HL-60/S4 (cell line): ENCODE measurements around the gene ORAI2.
"Not testable (repeated sequence)": the region's sequence is repeated elsewhere in the genome, so short reads cannot be mapped to it uniquely, and the experiment has no call there.

Source experiments
- in situ Hi-C: fragments of 300-500 bp; cut with MboI; formaldehyde crosslinking; loops from 2 replicates; pipeline ENCODE4 v1.14.3; 2022; ENCODE audit warnings: low sequenced_read_pairs

Gene ORAI2

DNA sequence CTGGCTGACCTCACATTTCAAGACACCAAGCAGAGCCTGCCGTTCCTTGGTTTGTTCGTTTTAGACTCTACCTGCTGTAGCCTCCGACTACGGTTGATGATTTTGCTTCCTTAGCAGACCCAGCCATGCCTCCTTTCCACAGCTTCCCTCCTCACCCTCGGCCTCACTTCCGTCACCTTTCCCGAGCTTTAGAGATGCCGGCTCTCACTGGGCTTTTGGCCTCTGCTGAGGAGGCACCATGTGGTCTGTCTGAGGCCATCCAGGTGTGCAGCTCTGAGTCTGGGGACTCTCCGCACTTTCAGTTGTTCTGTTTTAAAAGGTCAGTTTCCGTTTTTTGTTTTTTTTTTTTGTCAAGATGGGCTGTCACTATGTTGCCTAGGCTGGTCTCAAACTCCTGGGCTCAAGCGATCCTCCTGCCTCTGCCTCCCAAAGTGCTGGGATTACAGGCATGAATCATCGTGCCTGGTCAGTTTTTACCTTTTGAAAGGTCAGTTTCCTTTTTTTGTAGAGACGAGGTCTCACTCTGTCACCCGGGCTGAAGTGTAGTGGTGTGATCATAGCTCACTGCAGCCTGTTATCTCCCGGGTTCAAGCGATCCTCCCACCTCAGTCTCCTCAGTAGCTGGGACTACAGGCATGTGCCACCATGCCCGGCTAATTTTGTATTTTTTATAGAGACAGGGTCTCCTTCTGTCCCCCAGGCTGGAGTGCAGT, 11.7 kb downstream of the ORAI2 start:
- in situ Hi-C loops, result no loop called here

DNA sequence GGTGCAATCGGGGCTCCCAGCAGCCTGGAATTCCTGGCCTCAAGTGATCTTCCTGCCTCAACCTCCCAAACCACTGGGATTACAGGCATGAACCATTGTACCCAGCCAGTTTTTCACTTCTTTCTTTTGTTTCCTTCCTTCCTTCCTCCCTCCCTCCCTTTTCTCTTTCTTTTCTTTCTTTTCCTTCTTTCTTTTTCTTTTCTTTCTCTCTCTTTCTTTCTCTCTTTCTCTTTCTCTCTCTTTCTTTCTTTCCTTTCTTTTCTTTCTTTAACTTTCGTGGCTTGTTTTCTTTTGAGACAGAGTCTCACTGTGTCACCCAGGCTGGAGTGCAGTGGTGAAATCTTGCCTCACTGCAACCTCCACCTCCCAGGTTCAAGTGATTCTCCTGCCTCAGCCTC, 12.3 kb downstream of the ORAI2 start:
- in situ Hi-C loops, result no loop called here

DNA sequence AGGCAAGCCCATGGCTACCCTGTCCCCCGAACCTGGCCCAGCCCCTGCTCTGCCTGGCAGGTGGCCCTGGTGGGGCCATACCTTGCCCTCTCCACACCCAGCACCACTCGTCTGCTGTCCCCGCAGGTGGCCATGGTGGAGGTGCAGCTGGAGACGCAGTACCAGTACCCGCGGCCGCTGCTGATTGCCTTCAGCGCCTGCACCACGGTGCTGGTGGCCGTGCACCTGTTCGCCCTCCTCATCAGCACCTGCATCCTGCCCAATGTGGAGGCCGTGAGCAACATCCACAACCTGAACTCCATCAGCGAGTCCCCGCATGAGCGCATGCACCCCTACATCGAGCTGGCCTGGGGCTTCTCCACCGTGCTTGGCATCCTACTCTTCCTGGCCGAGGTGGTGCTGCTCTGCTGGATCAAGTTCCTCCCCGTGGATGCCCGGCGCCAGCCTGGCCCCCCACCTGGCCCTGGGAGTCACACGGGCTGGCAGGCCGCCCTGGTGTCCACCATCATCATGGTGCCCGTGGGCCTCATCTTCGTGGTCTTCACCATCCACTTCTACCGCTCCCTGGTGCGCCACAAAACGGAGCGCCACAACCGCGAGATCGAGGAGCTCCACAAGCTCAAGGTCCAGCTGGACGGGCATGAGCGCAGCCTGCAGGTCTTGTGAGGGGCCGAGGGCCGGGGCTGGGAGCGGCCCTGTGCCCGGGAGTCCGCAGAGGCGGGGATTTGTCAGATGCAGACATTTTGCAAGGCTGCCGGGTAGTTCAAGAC, 13.2 kb downstream of the ORAI2 start:
- in situ Hi-C loops, result no loop called here

DNA sequence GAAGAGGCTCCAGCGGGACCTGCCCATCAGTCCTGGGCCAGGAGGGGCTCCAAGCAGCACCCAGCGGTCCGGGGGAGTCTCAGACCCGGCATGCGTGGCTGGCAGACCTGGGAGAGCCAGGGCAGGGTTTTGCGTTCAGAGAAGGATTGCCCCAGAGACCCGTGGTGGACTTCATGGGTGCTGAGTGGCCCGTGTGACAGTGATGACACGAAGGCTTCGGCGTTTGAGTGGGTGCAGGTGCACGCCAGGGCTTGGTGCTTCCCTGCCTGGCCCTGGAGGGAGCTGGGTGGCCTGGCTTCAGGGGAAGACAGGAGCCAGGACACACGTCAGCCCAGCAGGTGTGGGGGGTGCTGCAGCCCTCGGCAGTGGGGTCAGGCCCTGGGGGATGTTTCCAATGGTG, 13.9 kb downstream of the ORAI2 start:
- in situ Hi-C loops, result no loop called here

DNA sequence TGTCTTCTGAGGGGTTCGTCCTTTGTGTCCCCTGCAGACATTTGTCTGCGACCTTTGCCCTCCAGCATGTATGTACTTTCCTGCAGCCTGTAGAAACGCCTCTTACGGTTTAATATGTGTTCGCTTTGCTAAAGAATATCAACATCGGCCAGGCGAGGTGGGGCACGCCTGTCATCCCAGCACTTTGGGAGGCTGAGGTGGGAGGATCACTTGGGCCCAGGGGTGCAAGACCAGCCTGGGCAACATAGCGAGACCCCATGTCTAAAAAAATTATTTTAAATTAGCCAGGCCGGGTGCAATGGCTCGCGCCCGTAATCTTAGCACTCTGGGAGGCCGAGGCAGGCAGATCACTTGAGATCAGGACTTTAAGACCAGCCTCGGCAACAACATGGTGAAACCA, 15.8 kb downstream of the ORAI2 start:
- in situ Hi-C loops, result no loop called here

DNA sequence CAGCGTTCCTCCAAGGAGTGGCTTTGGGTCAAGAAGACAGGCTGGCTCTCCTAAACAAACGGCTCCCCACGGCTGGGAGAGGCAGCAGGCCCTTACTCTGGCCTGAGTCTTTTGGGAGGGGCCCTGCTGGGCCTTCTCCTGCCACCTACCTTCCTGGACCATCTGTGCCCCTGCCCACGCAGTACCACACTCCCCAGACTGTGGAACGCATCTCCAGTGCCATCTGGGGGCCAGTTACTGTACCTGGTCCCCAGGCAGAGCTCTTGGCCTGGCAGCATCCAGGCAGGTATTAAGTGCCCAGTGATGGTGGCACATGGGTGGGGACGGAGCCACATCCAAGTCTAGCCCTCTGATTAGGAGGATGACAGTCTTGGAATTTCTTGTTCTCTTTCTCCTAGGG, 16.9 kb downstream of the ORAI2 start:
- in situ Hi-C loops, result no loop called here

DNA sequence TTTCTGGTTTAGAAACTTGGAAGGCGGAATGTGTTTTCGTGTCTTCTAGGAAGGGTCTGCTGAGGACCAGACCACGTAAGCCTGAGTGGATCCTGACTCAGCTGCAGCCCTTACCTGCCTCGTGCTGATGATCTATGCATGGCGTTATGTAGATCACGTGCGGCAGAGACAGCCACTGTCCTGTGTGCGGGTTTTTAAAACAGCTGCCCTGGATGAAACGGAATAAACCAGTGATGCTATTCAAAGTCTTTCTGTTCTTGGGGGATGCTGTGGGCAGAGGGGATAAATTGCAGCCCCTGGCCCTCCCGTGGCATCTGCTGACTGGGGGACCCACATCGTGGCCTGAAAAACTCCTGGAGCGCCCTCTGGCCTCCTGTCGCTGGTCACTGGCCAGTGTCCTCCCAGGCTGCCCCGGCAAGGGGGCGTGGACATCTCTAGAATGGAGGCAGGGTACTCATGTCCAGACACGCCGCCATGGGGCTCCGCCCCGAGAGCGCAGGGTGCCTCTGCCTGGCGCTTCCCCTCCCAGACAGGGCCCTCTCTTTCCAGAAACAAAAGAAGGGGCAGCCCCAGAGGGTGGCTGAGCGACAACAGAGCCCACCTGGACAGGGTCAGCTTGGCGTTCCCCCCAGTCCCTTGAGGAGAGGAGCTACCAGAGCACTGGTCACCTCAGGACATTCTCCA, 18.1 kb downstream of the ORAI2 start:
- in situ Hi-C loops, result no loop called here

DNA sequence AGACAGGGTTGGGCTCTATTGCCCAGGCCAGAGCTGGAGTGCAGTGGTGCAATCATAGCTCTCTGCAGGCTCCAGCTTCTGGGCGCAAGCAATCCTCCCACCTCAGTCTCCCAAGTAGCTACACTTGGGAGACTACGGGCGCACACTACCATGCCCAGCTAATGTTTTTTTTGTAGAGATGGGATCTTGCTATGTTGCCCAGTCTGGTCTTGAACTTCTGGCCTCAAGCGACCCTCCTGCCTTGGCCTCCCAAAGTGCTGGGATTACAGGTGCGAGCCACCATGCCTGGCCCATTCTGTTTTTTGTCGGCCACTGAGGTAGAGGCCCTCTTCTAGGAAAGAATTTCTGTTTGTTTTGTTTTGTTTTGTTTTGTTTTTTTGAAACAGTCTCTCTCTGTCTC, 19.1 kb downstream of the ORAI2 start:
- in situ Hi-C loops, result no loop called here

DNA sequence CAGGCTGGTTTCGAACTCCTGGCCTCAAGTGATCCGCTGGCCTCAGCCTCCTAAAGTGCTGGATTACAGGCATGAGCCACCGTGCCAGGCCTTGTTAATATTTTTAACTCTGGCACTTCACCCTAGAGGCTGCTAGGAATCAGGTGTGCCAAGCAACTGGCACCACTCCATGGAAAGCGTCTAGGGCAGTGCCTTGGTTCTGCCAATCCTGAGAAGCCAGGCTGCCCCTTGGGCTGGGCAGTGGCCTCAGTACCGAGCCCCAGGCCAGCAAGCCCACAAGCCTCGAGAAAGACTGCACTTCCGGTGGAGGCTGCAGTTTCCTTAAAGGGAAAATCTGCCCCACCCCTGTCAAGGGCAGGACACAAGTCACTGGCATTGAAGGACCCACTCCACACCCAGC, 19.9 kb downstream of the ORAI2 start:
- in situ Hi-C loops, result no loop called here

DNA sequence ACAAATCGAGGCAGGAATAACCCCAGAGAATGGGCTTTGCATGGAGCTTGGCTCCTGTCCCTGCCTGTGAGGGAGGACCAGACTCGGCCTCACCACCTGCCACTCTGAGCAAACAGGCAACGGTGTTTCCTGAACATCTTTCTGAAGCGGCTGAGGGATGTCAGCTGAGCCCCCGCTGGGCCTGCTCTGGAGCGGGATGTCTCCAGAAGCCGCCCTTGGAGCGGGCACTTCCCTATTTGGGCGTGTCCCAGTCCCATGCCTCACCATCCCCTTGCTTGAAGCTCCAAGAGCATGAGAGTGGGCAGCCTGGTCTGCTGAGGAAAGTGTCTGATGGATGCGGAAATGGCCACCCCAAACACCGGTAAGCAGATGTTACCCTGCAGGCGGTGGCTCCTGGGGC, 21.1 kb downstream of the ORAI2 start:
- in situ Hi-C loops, result no loop called here

DNA sequence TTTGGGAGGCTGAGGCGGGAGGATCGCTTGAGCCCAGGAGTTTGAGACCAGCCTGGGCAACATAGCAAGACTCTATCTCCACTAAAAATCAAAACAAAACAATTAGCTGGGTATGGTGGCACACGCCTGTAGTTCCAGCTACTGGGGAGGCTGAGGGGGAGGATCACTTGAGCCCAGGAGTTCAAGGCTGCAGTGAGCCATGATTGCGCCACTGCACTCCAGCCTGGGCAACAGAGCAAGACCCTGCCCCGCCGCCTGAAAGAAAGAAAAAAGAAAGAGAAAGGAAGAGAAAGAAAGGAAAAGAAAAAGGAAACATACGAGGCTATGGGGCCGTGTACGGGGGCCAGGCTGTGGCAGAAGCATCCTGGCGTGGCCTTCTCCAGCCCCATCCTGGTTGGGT, 21.6 kb downstream of the ORAI2 start:
- in situ Hi-C loops, result not testable (repeated sequence)

DNA sequence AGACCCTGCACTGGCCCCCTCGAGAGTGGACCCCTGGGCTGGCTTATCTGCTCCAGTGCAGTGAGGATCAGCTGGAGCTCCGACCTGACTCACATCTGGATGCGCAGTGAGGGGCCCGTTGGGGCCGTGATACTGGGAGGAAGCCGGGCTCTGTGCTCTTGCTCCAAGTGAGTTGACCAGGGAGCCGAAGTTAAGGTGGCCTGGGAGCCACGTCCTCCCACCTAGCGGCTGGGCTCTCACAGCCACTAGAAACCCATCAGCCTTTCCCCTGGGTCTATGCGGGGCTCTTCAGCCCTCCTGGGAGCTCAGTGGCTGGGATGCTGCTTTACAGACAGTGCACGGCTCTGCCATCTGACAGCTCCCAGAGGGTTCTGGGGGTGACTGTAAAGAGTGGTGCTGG, 22.2 kb downstream of the ORAI2 start:
- in situ Hi-C loops, result no loop called here

DNA sequence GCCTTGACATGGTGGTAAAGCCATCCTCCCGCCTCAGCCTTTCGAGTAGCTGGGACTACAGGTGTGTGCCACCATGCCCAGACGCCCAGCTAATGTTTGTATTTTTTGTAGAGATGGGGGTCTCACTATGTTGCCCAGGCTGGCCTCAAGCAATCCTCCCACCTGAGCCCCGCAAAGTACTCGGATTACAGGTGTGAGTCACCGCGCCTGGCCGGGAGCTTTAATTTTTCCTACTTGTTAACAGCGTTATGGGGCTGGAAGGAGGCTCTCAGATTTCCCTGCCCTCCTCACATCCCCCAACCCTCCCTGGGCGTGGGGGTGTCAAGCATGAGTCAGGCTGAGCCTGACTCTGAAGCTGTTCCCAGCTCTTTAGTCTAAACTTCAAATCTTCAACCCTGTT, 23.0 kb downstream of the ORAI2 start:
- in situ Hi-C loops, result no loop called here

DNA sequence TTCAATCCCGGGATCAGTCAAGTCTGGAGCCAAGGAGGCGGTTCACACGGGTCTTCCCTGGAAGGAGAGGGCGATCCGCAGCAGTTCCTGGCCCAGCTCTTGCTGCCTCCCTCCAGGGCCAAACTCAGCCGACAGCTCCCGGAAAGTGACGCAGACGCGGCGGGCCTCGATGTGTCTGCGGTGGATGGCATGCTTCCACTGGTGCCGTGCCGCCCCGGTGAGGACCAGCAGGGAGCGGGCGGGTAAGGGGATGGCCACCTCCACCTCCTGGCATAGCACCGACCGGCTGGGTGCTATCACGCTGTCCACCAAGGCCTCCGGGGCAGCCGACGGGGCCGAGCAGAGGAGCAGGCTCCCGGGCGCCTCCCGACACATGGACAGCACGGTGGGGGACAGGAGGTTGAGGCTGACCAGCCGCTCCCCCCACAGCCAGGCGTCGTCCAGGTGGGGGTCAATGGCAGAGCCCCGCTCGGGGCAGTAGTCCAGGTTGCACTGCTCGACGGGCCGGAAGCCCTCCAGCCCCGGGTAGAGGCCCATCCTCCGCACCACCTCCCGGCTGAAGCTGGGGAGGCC, 24.1 kb downstream of the ORAI2 start:
- in situ Hi-C loops, result no loop called here

DNA sequence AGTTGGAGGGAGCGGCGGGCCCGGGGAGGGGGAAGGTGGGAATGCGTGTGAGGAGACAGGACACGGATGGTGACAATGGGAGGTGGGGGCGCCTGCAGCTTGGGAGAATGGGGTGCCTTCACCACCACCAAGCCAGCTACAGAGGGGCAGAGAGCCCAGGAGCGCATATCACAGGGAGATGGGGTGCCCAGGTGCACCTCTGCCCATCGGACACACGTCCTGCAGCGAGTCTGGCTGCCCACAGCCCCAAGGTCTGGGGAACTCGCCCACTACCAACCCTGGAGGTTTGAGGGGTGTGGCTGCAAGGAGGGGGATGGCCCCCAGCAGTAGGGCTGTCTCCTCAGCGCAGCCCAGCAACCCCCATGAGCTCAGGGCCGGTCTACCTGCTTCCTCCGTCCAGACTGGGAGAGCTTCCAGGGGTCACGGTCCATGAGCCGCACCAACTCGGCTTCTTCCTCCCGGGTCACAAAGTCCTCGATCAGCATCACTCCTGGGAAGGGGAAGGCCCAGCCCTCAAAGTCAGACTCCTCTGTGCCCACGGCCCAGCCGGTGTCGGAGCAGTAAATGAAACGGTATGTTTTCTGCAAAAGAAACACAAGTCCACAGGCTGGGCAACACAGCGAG, 26.0 kb downstream of the ORAI2 start:
- in situ Hi-C loops, result no loop called here

DNA sequence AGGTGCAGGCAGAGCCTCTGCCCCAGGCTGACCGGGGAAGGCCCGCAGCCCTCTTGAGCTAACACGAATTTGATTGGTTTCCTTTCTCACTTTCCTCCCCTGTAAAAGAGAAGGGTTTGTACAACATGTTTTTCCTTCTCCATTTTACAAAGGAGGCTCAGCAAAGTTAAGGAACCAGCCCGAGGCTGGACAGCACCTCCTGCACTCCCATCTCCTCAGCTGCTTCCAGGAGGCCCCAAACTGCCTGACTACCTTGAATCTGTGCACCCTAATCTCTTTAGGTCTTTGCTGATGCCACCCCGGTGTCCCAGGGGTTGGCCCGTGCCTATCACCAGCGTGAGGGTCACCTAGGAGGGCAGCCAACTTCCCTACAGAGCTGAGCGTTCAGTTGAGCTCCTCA, 27.1 kb downstream of the ORAI2 start:
- in situ Hi-C loops, result no loop called here

DNA sequence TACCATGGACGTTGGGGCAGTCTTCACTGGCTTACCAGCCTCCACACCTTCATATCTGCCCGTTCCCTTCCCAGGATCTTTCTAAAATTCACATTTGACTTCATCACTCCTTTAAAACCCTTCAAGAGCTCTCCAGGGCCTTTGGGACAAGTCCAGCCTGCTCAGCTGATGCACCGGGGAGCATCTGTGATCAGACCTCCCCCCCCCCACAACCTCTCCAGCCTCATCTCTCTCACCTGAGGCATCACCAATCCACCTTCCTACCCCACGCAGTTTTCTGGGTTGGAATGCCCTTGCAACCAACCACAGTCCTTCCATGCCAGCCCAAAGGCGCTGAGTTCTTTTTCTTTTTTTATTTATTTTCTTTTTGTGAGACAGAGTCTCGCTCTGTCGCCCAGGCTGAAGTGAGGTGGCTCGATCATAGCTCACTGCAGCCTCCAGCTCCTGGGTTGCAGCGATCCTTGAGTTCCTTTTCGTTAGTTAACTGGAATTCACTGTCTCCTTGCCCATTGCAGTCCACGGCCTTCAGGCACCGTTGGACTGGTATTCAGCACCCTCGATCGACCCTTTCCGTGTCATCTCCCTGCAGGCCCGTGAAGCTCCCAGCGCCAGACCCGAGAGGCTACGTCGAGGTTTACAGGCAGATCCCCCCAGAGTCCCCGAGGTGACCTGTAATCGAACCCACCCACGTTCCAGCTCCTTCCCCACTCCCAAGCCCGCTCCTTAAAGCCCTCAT, 30.6 kb downstream of the ORAI2 start:
- in situ Hi-C loops, result no loop called here

DNA sequence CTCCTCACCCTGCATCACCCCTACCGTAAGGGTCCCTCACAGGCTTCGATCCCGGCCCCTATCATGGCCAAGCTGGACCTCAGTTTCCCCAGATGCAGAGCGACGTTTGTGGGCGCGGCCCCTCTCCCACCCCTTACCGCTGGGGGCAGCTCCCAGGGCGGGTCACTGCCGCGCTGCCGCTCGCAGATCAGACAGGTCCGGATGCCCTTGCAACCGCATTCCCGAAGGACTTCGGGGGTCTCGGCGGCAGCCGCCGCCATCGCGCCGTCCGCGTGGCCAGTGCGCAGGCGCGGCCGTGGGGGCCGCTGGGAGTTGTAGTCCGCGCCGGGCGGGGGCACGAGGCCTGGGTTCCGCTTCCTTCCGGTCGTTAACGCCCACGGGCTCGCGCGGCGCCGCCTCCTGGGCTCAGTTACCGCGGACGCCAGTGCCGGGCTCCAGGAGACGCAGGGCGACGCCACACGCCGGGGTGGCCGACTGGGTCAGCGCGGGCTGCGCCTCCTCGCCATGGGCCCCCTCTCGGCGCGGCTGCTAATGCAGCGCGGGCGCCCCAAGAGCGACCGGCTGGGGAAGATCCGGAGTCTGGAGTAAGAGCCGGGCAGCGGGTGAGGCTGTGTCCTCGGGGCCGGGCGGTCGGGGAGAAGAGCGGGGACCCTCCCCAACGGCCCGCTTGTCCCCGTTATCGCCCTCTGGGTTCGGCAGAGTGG, 31.4 kb downstream of the ORAI2 start, which contains the start of the genes ALKBH4 and LRWD1:
ALKBH4 (minus strand) TSS at position 287 of the 704 bp plus-strand sequence; CDS start at position 260, 27 bp downstream.
LRWD1 (plus strand) TSS at position 408 of the 704 bp plus-strand sequence; CDS start at position 505, 97 bp downstream.
- in situ Hi-C loops, result no loop called here

DNA sequence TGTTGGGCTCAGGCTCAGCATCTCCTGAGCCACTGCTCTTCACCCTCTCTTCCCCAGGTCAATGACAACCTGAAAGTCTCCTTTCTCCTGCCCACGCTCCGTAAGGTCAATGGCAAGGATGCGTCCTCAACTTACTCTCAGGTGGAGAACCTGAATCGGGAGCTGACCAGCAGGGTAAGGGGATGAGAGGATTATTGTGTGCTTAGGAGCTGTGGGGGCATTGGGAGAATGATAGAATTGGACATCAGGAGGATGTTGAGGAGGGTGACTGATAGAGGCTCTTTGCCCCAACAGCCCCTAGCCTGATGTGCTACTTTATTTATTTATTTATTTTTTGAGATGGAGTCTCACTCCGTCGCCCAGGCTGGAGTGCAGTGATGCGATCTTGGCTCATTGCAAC, 32.7 kb downstream of the ORAI2 start:
- in situ Hi-C loops, result no loop called here
